Neural cell (in vitro differentiated cells): ENCODE measurements around the gene ALDH3A2. TPM values are rescaled to one million over a fixed set of nuclear protein-coding genes. Genes with fewer than 3 reads are reported as not detected.

ENCODE experiments used
- H2AFZ ChIP-seq: fragments of 200-600, 300-800 bp; sonication (generic), shearing (Covaris generic); 2 replicates; pipeline ENCODE4 v1.6.0; 2014; ENCODE audit warnings: low read depth, mild to moderate bottlenecking, antibody characterized with exemption, low read length, moderate library complexity
- H3F3A ChIP-seq: fragments of 200-600 bp; shearing (Covaris generic); 2 replicates; pipeline ENCODE4 v1.6.1; 2016; ENCODE audit warnings: mild to moderate bottlenecking, moderate library complexity, mixed read lengths, antibody characterized with exemption, low read length; ENCODE audit not compliant: insufficient read depth, poor library complexity, severe bottlenecking
- H3K27ac ChIP-seq: fragments of 200-600, 300-800 bp; sonication (generic), shearing (Covaris generic); 2 replicates; pipeline ENCODE4 v1.5.1; 2014; ENCODE audit warnings: mild to moderate bottlenecking, low read length, moderate library complexity
- H3K27me3 ChIP-seq: fragments of 300-800, 200-600 bp; sonication (generic), shearing (Covaris generic); 2 replicates; pipeline ENCODE4 v1.6.0; 2014; ENCODE audit warnings: mild to moderate bottlenecking, low read depth, low read length, moderate library complexity; ENCODE audit not compliant: insufficient read depth
- H3K36me3 ChIP-seq: fragments of 300-800, 200-600 bp; sonication (generic), shearing (Covaris generic); 2 replicates; pipeline ENCODE4 v1.5.1; 2014; ENCODE audit warnings: mild to moderate bottlenecking, antibody characterized with exemption, low read length, moderate library complexity; ENCODE audit not compliant: insufficient read depth
- H3K4me2 ChIP-seq: fragments of 300-800, 200-600 bp; sonication (generic), shearing (Covaris generic); 2 replicates; pipeline ENCODE4 v1.6.0; 2014; ENCODE audit warnings: mild to moderate bottlenecking, low read length
- H3K4me3 ChIP-seq: fragments of 300-800, 200-600 bp; sonication (generic), shearing (Covaris generic); 2 replicates; pipeline ENCODE4 v1.5.1; 2014; ENCODE audit warnings: mild to moderate bottlenecking, low read length, moderate library complexity
- H3K79me2 ChIP-seq: fragments of 200-600 bp; shearing (Covaris generic); replicated peaks from 2 replicates; pipeline ENCODE4 v1.6.0; 2014; ENCODE audit warnings: mild to moderate bottlenecking, low read length, moderate library complexity; ENCODE audit not compliant: insufficient read depth
- H3K9ac ChIP-seq: fragments of 300-800, 200-600 bp; sonication (generic), shearing (Covaris generic); 2 replicates; pipeline ENCODE4 v1.6.1; 2016; ENCODE audit warnings: mild to moderate bottlenecking, low read length, mixed read lengths
- H3K9me2 ChIP-seq: fragments of 200-600 bp; shearing (Covaris generic); 2 replicates; pipeline ENCODE4 v1.6.1; 2016; ENCODE audit warnings: mild to moderate bottlenecking, low read length, mixed read lengths; ENCODE audit not compliant: insufficient read depth
- H3K9me3 ChIP-seq: fragments of 200-600, 300-800 bp; sonication (generic), shearing (Covaris generic); 2 replicates; pipeline ENCODE4 v1.6.1; 2016; ENCODE audit warnings: mild to moderate bottlenecking, mixed run types, low read length, moderate library complexity, mixed read lengths
- H4K20me1 ChIP-seq: fragments of 200-600 bp; shearing (Covaris generic); 2 replicates; pipeline ENCODE4 v1.6.1; 2016; ENCODE audit warnings: mild to moderate bottlenecking, mixed run types; ENCODE audit not compliant: insufficient read depth
- CTCF ChIP-seq: fragments of 450-650 bp; IDR thresholded peaks from 2 replicates; pipeline ENCODE4 v1.5.1; 2014; ENCODE audit warnings: antibody characterized with exemption, mild to moderate bottlenecking, moderate library complexity; ENCODE audit not compliant: poor library complexity, severe bottlenecking
- EP300 ChIP-seq: fragments of 450-650 bp; conservative IDR thresholded peaks from 2 replicates; pipeline ENCODE4 v1.6.1; 2014; ENCODE audit warnings: antibody characterized with exemption, mild to moderate bottlenecking, moderate library complexity; ENCODE audit not compliant: poor library complexity, severe bottlenecking
- EZH2 ChIP-seq: fragments of 200-600, 300-800 bp; shearing (Covaris generic), sonication (generic); IDR thresholded peaks from 2 replicates; pipeline ENCODE4 v1.6.1; 2014; ENCODE audit warnings: antibody characterized with exemption, low read length, borderline replicate concordance, mild to moderate bottlenecking; ENCODE audit not compliant: insufficient read depth, poor library complexity, severe bottlenecking
- MXI1 ChIP-seq: fragments of 450-650 bp; conservative IDR thresholded peaks from 2 replicates; pipeline ENCODE4 v1.6.1; 2014; ENCODE audit warnings: antibody characterized with exemption, mild to moderate bottlenecking; ENCODE audit not compliant: poor library complexity, severe bottlenecking
- POLR2AphosphoS5 ChIP-seq: IDR thresholded peaks from 2 replicates; pipeline ENCODE4 v1.6.1; 2012
- RAD21 ChIP-seq: fragments of 450-650 bp; conservative IDR thresholded peaks from 2 replicates; pipeline ENCODE4 v1.6.1; 2014; ENCODE audit warnings: antibody characterized with exemption, mild to moderate bottlenecking, moderate library complexity
- REST ChIP-seq: IDR thresholded peaks from 2 replicates; pipeline ENCODE4 v1.6.1; 2012; ENCODE audit warnings: borderline replicate concordance
- SMC3 ChIP-seq: fragments of 450-650 bp; conservative IDR thresholded peaks from 2 replicates; pipeline ENCODE4 v1.6.1; 2014; ENCODE audit warnings: antibody characterized with exemption, mild to moderate bottlenecking, moderate library complexity; ENCODE audit not compliant: poor library complexity
- TAF1 ChIP-seq: IDR thresholded peaks from 2 replicates; pipeline ENCODE4 v1.6.1; 2012; ENCODE audit warnings: low read depth
- polyA plus RNA-seq: library from polyadenylated mRNA; depleted of rRNA; stranded (reverse); fragments of >200 nt; gene quantifications from 2 replicates; pipeline ENCODE4 v1.2.3, GENCODE V29; 2014

ALDH3A2 gene
- polyA plus RNA-seq, 1 donor from 2014 or later: 51.2 TPM

- Histone ChIP-seq H3K27me3 (no peaks in the 10 kb centered on the region), H4K20me1 (no peaks in the 10 kb centered on the region), H2AFZ (no peak overlapping the region), H3K9me3 (no peaks in the 10 kb centered on the region), H3K9ac (no peak overlapping the region), H3K4me3 (no peak overlapping the region), H3F3A (no peaks in the 10 kb centered on the region), H3K4me2 (no peak overlapping the region), H3K27ac (no peak overlapping the region), H3K9me2 (no peaks in the 10 kb centered on the region), H3K79me2 (peaks cover 4% of the 10 kb centered on the region), H3K36me3 (no peaks in the 10 kb centered on the region)
- TF ChIP-seq RAD21 (no peak), EP300 (no peak), SMC3 (no peak), CTCF (no peak), TAF1 (no peak), REST (no peak), EZH2 (no peak), MXI1 (no peak), POLR2AphosphoS5 (no peak)
Observed at GRCh38 chr17:19656851-19657581, 8.5 kb downstream of the ALDH3A2 start.

GRCh38 chr17:19659366-19660177, 11.0 kb downstream of the ALDH3A2 start:
- Histone ChIP-seq H3K4me2 (no peak overlapping the region), H3K79me2 (peaks cover 3% of the 10 kb centered on the region), H3K4me3 (no peak overlapping the region), H3K9ac (no peak overlapping the region), H3K36me3 (no peaks in the 10 kb centered on the region), H3K27ac (no peak overlapping the region), H3K9me2 (no peaks in the 10 kb centered on the region), H3K27me3 (no peaks in the 10 kb centered on the region), H3K9me3 (no peaks in the 10 kb centered on the region), H3F3A (no peaks in the 10 kb centered on the region), H4K20me1 (no peaks in the 10 kb centered on the region), H2AFZ (no peak overlapping the region)
- no peak for TF ChIP-seq RAD21
- TF ChIP-seq SMC3: no peak
- TF ChIP-seq TAF1: no peak
- TF ChIP-seq CTCF: no peak
- no peak for TF ChIP-seq REST
- no peak for TF ChIP-seq POLR2AphosphoS5
- TF ChIP-seq MXI1: no peak
- no peak for TF ChIP-seq EP300
- no peak for TF ChIP-seq EZH2
